ENCODE results near the gene ENHO.

Gene ENHO

DNA sequence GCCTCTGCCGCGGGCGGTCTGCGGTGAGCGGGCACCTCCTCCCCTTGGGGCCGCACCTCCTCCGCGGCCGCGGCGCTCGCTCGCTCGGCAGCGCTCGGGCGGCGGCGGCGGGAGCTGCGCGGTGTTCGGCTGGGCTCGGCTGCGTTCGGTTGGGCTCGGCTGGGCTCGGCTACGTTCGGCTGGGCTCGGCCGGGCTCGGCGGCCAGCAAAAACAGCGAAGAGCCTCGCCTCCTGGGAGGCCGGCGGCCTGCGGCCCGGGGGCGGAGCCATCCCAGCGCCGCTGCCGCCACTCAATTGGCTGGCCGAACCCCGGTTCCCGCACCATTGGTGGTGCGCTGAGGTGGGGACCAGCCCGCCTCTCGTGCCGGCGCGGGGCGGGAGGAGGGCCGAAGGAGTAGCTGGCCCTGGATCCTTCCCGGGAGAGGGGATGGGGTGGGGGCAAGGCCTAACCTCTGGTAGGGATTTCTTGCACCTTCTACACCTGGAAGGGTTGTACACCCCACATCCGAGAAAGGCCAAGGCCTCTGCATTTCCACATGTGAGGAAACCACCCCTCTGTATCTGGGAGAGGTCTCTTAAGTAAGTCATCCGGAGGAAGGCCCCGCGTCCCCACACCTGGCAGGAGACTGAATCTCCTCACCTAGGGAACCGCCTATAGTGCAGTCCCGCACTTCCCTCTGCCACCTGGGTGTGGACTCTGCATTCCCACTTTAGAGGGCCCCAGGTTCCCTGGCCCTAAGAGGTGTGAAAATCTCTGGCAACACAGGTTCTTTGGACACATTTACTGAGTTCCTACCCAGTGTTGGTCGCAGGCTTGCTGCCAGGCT is at the start of gene ENHO:
ENHO (minus strand) TSS at position 20 of the 827 bp plus-strand sequence. CDS start 1,295 bp downstream, outside the sequence.
- DNase-seq = peak; percentile 97

GRCh38 chr9:34572092-34572491 is 49.3 kb upstream of the ENHO start:
- no peak for DNase-seq

DNA sequence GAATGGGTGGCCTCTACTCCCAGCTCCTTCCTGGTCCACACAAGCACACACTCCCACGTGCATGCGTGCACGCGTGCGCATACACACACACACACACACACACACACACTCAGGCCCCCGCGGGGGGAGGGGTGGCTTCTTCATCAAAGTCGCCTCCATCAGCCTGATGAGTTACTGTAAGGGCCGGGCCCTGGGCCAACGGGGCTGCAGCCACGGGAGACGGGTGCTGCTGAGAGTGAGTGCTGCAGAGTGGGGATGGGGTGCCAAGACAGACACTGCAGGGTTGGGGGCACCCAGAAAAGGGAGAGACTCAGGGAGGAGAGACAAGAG is 48.7 kb upstream of the ENHO start:
- no peak for DNase-seq

GRCh38 chr9:34570809-34571480 is 48.2 kb upstream of the ENHO start:
- DNase-seq = peak; percentile 52

- DNase-seq = no peak
Measured at GRCh38 chr9:34570376-34570775, 47.6 kb upstream of the ENHO start.

GRCh38 chr9:34568774-34569173 is 46.0 kb upstream of the ENHO start:
- DNase-seq = peak; percentile 27

GRCh38 chr9:34568133-34568532 is 45.3 kb upstream of the ENHO start:
- no peak for DNase-seq

GRCh38 chr9:34566972-34567371 is 44.2 kb upstream of the ENHO start:
- no peak for DNase-seq

- no peak for DNase-seq
Measured at GRCh38 chr9:34566322-34566721, 43.5 kb upstream of the ENHO start.

GRCh38 chr9:34565856-34566255 is 43.1 kb upstream of the ENHO start:
- DNase-seq = no peak

DNA sequence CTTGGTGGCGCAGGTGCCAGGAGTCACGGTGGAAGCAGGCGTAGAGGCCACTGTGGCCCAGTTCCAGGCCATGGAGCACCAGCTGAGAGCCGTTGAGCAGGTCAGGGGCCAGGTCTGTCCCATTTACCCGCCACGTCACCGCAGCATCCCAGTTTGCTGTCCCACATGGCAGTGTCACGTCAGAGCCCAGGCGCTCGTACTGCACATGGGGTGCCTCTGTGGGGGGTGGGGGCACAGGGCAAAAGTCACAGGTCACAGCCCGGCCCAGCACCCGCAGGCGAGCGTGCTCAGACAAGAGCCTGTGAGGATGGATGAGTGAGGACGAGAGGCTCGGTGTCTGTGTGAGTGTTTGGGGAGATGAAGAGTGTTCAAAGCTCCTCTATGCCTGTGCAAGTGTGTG is 41.8 kb upstream of the ENHO start:
- DNase-seq = no peak

- no peak for DNase-seq
Measured at GRCh38 chr9:34563262-34563661, 40.5 kb upstream of the ENHO start.

DNA sequence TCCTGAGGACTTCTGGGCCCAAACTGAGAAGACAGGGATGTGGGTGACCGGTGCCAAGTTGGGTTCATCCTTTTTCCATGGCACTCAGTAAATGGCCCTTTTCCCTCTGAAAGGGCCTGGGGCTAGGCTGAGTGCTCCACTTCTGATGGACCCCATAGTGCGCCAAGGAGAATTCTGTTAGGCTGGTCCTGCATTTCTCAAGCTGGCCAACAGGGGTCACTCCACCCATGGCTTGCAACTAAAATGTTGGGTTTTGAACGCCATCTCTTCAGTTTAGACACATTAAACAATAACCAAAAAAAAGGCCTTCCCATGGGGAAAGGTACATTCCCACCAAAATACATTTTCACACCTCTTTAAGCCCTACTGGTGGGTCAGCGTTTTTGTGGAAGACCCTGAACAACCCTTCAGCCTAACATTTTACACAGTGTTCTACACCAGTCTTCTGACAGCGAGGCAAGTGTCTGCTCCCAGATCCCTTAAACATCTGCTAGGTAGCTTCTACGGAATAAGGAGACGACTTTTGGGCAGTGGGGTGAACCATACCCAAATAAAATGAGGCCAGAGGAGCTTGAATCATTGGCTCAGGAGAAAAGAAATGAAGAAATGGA is 39.5 kb upstream of the ENHO start:
- no peak for DNase-seq

GRCh38 chr9:34560599-34561214 is 37.9 kb upstream of the ENHO start:
- DNase-seq = no peak

DNA sequence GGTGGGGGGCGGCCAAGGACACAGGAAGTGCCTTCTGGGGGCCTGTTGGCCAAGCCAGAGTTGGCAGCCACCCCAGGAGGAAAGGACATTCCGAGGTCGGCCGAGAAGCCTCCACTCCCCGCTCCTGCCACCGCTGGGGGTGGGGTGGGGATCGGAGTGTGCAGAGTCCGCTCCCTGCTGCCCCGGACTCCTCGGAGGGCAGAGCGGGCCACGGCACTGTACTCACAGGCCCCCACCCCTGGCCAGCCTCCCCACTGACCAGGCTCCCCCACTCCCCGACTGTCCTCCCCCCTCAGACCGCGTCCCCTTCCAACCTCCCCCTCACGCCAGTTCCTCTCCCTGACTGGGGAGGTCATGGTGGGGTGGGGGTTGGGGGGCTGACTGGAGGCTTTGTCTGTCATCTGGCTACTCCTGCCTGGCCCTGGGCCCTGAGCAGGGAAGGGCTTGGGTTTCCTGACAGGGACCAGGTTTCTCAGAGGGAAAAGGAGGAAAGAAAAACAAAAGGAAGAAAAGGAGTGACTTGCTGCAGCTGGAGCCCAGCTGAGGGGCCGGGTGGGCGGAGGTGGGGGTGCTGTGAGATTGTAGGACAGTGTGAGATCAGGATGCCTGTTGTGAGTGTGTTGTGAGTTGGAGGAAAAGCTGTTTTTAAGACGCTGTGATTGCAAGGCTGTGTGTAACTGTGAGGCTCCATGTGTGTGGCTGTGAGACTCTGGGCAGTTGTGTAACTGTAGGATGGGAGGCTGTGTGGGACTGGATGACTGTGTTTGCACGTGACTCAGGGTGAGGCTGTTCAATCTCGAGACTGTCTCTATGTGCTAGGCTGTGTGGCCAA is 37.0 kb upstream of the ENHO start:
- DNase-seq = no peak

DNA sequence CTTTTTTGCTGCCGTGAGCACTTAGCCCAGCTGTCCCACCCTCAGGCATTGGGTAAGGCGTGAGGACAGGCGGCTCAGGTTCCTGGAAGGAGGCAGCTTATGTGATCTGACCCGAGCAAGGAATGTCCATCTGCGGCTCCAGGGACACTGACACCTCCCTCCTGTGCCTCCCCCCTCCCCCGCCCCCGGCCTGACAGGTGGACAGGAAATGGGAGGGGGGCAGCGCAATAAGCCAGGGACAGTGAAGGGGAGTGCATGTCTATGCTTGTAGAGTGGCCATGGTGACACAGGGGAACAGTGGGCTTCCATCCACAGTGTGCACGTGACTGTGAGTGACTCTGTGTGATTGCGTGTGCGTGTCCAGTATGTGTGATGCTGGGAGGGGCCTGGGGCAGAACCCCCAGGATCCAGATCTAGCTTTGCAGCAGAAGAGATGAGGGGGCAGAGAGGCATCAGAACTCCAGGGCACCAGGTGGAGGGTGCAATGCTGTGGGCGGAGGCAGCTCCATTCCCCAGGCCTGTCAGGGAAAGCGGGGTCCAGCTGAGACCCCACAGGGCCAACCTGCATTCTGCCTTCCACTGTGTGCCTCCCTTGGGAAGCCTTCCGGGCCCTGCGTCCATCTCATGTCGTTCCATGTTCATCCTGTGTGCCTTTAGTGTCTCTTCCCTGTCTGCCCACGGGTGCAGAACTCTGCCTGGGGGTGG is 36.3 kb upstream of the ENHO start:
- peak; percentile 88 for DNase-seq

- no peak for DNase-seq
Measured at GRCh38 chr9:34558364-34558763, 35.6 kb upstream of the ENHO start.

DNA sequence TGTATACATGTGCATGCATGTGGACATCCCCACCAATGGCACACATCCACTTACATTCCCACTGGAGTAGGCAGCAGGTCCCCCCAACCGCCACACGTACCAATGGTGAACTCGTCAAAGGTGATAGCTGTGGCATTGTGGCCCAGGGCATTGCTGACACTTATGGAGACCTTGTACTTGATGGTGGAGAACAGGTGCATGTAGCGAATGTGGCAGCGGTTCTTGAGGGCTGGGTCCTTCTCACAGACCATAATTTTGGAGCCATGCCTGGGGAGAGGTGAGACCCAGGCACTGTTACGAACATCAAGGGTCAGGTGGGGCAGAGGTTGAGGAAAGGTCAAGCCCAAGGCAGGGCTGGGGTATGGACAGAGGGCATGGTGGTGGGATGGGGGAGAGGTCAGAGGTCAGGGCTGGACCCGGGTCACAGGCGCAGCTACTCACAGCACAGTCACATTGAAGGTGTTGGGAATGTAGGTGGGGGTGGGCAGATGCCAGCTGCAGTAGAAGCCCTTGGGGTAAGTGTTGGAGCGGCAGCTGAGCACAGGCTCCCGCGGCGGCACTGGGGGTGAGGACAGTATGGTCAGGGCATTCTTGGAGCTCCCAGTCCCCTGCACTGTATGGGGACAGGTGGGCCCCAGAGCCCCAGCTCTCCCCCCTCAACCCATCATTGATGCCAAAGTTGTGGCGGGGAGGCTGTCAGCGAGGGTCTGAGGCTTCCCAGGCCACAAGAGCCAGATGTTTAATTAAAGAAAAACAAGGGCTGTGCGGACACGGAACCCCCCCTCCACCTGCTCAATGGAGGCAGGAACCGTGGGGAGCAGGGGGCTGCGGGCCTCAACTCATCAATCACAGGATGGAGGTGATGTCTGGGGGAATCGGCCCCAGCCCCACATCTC is 34.9 kb upstream of the ENHO start:
- peak; percentile 50 for DNase-seq

GRCh38 chr9:34556949-34557348 is 34.2 kb upstream of the ENHO start:
- no peak for DNase-seq

- peak; percentile 69 for DNase-seq
Measured at GRCh38 chr9:34555936-34556525, 33.2 kb upstream of the ENHO start.

DNA sequence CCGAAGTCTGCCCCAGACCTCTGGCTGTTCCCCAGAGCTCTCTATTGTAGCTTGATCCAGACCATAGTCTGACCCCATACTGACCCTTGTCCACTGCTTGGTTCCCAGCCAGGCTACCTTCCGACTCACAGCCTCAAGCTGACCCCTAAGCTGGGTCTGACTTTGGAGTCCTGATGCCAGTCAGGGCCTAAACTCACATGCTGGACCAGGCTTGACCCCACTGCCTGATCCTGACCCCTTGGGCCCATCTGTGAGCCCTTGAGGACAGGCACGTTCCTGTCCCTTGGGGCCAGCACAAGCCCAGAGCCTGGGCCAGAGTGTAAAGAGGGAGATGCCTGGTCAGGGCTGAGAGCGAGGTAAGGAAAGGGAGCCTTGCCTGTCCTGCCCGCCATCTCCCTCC is 32.7 kb upstream of the ENHO start:
- DNase-seq = no peak
